Stomach (tissue), 4 donors: Measurements from ENCODE around the gene DENND4A.

ENCODE experiments used
- EP300 ChIP-seq: sonication (generic); formaldehyde crosslinking; IDR thresholded peaks from one replicate; pipeline ENCODE4 v1.6.1; 2017; ENCODE audit warnings: antibody characterized with exemption
- POLR2A ChIP-seq, 4 donors: fragments of 450-650 bp; IDR thresholded peaks; one replicate each; pipeline ENCODE4 v1.6.1; 2016; ENCODE audit warnings: antibody characterized with exemption in 4 of 4, control low read depth in 2 of 4, mild to moderate bottlenecking in 1 of 4, moderate library complexity in 1 of 4
- TF ChIP-seq, protein P1 (sequence below), 7 experiments: fragments of 450-650 bp in 4 of 7; fragments of 200-600 bp in 3 of 7; sonication (generic) in 3 of 7; IDR thresholded peaks; one replicate each; pipeline ENCODE4 v1.5.1; 2016 to 2019; ENCODE audit warnings: antibody characterized with exemption in 7 of 7, control low read depth in 2 of 7, mild to moderate bottlenecking in 1 of 7

DNA sequence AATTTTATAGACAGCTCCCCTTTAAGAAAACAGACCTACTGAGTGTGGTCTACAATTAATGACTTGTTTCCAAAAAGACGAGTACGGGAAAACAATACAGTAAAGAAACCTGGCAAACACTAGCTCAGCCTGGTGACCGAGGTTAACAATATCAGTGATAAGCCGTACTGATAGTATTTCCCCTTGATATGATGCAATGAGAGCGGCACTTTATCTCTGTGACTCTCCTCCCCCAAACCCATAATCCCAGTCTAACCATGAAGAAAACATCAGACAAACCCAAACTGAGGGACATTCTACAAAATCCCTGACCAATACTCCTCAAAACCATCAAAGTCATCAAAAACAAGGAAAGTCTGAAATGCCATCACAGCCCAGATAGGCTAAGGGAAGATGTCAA, 8.2 kb downstream of the DENND4A start:
- TF ChIP-seq, protein P1, sequence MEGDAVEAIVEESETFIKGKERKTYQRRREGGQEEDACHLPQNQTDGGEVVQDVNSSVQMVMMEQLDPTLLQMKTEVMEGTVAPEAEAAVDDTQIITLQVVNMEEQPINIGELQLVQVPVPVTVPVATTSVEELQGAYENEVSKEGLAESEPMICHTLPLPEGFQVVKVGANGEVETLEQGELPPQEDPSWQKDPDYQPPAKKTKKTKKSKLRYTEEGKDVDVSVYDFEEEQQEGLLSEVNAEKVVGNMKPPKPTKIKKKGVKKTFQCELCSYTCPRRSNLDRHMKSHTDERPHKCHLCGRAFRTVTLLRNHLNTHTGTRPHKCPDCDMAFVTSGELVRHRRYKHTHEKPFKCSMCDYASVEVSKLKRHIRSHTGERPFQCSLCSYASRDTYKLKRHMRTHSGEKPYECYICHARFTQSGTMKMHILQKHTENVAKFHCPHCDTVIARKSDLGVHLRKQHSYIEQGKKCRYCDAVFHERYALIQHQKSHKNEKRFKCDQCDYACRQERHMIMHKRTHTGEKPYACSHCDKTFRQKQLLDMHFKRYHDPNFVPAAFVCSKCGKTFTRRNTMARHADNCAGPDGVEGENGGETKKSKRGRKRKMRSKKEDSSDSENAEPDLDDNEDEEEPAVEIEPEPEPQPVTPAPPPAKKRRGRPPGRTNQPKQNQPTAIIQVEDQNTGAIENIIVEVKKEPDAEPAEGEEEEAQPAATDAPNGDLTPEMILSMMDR (IDR thresholded peaks at IDR 0.05): no peak
- TF ChIP-seq POLR2A (IDR thresholded peaks at IDR 0.05) (no peak), EP300 (no peak)
